GM19035 (cell line): ENCODE data around the gene FMOD.
A peak's percentile ranks its signal among the peaks of the same experiment; 100 is the strongest.
"Not testable (repeated sequence)": the region's sequence is repeated elsewhere in the genome, so short reads cannot be mapped to it uniquely, and the experiment has no call there.

Experiments used
- ATAC-seq: cut with Tn5 transposase; IDR thresholded peaks from one replicate; pipeline ENCODE4 v1.9.1; 2021; ENCODE audit not compliant: unreplicated experiment

FMOD gene

GRCh38 chr1:203306965-203307541, 43.9 kb downstream of the FMOD start:
- ATAC-seq = no peak

GRCh38 chr1:203306089-203306964, 44.6 kb downstream of the FMOD start:
- ATAC-seq = no peak

GRCh38 chr1:203305809-203306088, 45.2 kb downstream of the FMOD start:
- no peak for ATAC-seq

- peak; percentile 72 for ATAC-seq
These were observed 45.8 kb downstream of the FMOD start, which contains the start of gene BTG2 for GRCh38 chr1:203304919-203305808. Gene BTG2, plus strand, starts transcription at chr1:203305519. Its CDS starts 88 bp downstream, at chr1:203305607.

- no peak for ATAC-seq
These were observed 46.5 kb downstream of the FMOD start for GRCh38 chr1:203304391-203304918.

GRCh38 chr1:203302894-203303293, 48.0 kb downstream of the FMOD start:
- ATAC-seq = no peak

- ATAC-seq = no peak
These were observed 48.5 kb downstream of the FMOD start for GRCh38 chr1:203302456-203302855.

- ATAC-seq = no peak
These were observed 49.6 kb downstream of the FMOD start for GRCh38 chr1:203301331-203301668.

- no peak for ATAC-seq
These were observed 50.2 kb downstream of the FMOD start for GRCh38 chr1:203300441-203301330.

GRCh38 chr1:203299719-203300429, 51.0 kb downstream of the FMOD start:
- ATAC-seq = not testable (repeated sequence)

- ATAC-seq = no peak
These were observed 51.8 kb downstream of the FMOD start for GRCh38 chr1:203299169-203299568.

GRCh38 chr1:203296460-203297073, 54.4 kb downstream of the FMOD start:
- no peak for ATAC-seq

GRCh38 chr1:203295796-203296195, 55.1 kb downstream of the FMOD start:
- no peak for ATAC-seq

GRCh38 chr1:203291201-203292096, 59.5 kb downstream of the FMOD start:
- no peak for ATAC-seq
